Measurements from ENCODE around the gene MBNL1. TPM values are rescaled to one million over a fixed set of nuclear protein-coding genes. Genes with fewer than 3 reads are reported as not detected.
"Not testable (repeated sequence)": the region's sequence is repeated elsewhere in the genome, so short reads cannot be mapped to it uniquely, and the experiment has no call there.

MBNL1 gene
- polyA plus RNA-seq, 3 donors: 50.2 to 54.7 (median 54.5) TPM

- DNase-seq (ENCODE audit: extremely low read depth in 1 of 11, low read depth in 9 of 11, low spot score in 4 of 11): no peak
These were observed 56.4 kb downstream of the MBNL1 start for GRCh38 chr3:152325136-152325535.

GRCh38 chr3:152327203-152327602 is 58.5 kb downstream of the MBNL1 start:
- DNase-seq (ENCODE audit: extremely low read depth in 1 of 11, low read depth in 9 of 11, low spot score in 4 of 11): no peak

- no peak for DNase-seq (ENCODE audit: extremely low read depth in 1 of 11, low read depth in 9 of 11, low spot score in 4 of 11)
These were observed 60.1 kb downstream of the MBNL1 start for GRCh38 chr3:152328841-152329240.

GRCh38 chr3:152330559-152330958 is 61.8 kb downstream of the MBNL1 start:
- no peak for DNase-seq (ENCODE audit: extremely low read depth in 1 of 11, low read depth in 9 of 11, low spot score in 4 of 11)

- DNase-seq (ENCODE audit: extremely low read depth in 1 of 11, low read depth in 9 of 11, low spot score in 4 of 11): no peak
These were observed 62.4 kb downstream of the MBNL1 start for GRCh38 chr3:152331018-152331541.

- DNase-seq (ENCODE audit: extremely low read depth in 1 of 11, low read depth in 9 of 11, low spot score in 4 of 11): no peak
These were observed 63.3 kb downstream of the MBNL1 start for GRCh38 chr3:152331998-152332397.

GRCh38 chr3:152333928-152334327 is 65.2 kb downstream of the MBNL1 start:
- no peak for DNase-seq (ENCODE audit: extremely low read depth in 1 of 11, low read depth in 9 of 11, low spot score in 4 of 11)

GRCh38 chr3:152334761-152335160 is 66.0 kb downstream of the MBNL1 start:
- no peak for DNase-seq (ENCODE audit: extremely low read depth in 1 of 11, low read depth in 9 of 11, low spot score in 4 of 11)

GRCh38 chr3:152335273-152335672 is 66.5 kb downstream of the MBNL1 start:
- DNase-seq (ENCODE audit: extremely low read depth in 1 of 11, low read depth in 9 of 11, low spot score in 4 of 11): no peak

- DNase-seq (ENCODE audit: extremely low read depth in 1 of 11, low read depth in 9 of 11, low spot score in 4 of 11): not testable (repeated sequence)
These were observed 68.6 kb downstream of the MBNL1 start for GRCh38 chr3:152337337-152337736.

- no peak for DNase-seq (ENCODE audit: extremely low read depth in 1 of 11, low read depth in 9 of 11, low spot score in 4 of 11)
These were observed 69.5 kb downstream of the MBNL1 start for GRCh38 chr3:152338159-152338720.

- DNase-seq (ENCODE audit: extremely low read depth in 1 of 11, low read depth in 9 of 11, low spot score in 4 of 11): no peak
These were observed 71.3 kb downstream of the MBNL1 start for GRCh38 chr3:152339881-152340505.

GRCh38 chr3:152345233-152345632 is 76.5 kb downstream of the MBNL1 start:
- DNase-seq (ENCODE audit: extremely low read depth in 1 of 11, low read depth in 9 of 11, low spot score in 4 of 11): no peak

GRCh38 chr3:152346058-152346457 is 77.3 kb downstream of the MBNL1 start:
- DNase-seq (ENCODE audit: extremely low read depth in 1 of 11, low read depth in 9 of 11, low spot score in 4 of 11): no peak

- no peak for DNase-seq (ENCODE audit: extremely low read depth in 1 of 11, low read depth in 9 of 11, low spot score in 4 of 11)
These were observed 78.0 kb downstream of the MBNL1 start for GRCh38 chr3:152346740-152347139.

GRCh38 chr3:152348436-152349177 is 79.9 kb downstream of the MBNL1 start:
- no peak for DNase-seq (ENCODE audit: extremely low read depth in 1 of 11, low read depth in 9 of 11, low spot score in 4 of 11)

GRCh38 chr3:152349392-152349791 is 80.7 kb downstream of the MBNL1 start:
- DNase-seq (ENCODE audit: extremely low read depth in 1 of 11, low read depth in 9 of 11, low spot score in 4 of 11): no peak

GRCh38 chr3:152350139-152350538 is 81.4 kb downstream of the MBNL1 start:
- DNase-seq (ENCODE audit: extremely low read depth in 1 of 11, low read depth in 9 of 11, low spot score in 4 of 11): no peak

GRCh38 chr3:152350776-152351175 is 82.0 kb downstream of the MBNL1 start:
- DNase-seq (ENCODE audit: extremely low read depth in 1 of 11, low read depth in 9 of 11, low spot score in 4 of 11): no peak

- no peak for DNase-seq (ENCODE audit: extremely low read depth in 1 of 11, low read depth in 9 of 11, low spot score in 4 of 11)
These were observed 83.8 kb downstream of the MBNL1 start for GRCh38 chr3:152352554-152352953.

All from renal cortex interstitium (tissue), 11 donors.